Fibroblast of lung (primary cell): Measurements from ENCODE around the gene PSMD9.

Source experiments
- CTCF ChIP-seq, 2 donors: IDR thresholded peaks in 1 of 2; conservative IDR thresholded peaks in 1 of 2; 1 replicate in 1 of 2; 2 replicates in 1 of 2; pipeline ENCODE4 v1.5.1; 2011 to 2012; ENCODE audit warnings: low read length in 2 of 2, control low read depth in 1 of 2, inconsistent platforms in 1 of 2, low read depth in 1 of 2, mild to moderate bottlenecking in 1 of 2
- EZH2 ChIP-seq: IDR thresholded peaks from 2 replicates; pipeline ENCODE4 v1.5.1; 2012; ENCODE audit warnings: low read length, control low read depth, mild to moderate bottlenecking; ENCODE audit errors: missing control alignments

GRCh38 chr12:121942145-121942718 is 53.6 kb downstream of the PSMD9 start:
- TF ChIP-seq CTCF (conservative IDR thresholded peaks at IDR 0.05 in 1 of 2, IDR thresholded peaks at IDR 0.05 in 1 of 2; ENCODE audit: low read depth in 1 of 2, low read length in 2 of 2) (no peak), EZH2 (no peak)
